ENCODE measurements around the gene CYB561D2. TPM values are rescaled to one million over a fixed set of nuclear protein-coding genes. Genes with fewer than 3 reads are reported as not detected.

CYB561D2 gene
- total RNA-seq, 6 donors from 2014 or later = 13.2 to 35.4 (median 26.8) TPM

DNA sequence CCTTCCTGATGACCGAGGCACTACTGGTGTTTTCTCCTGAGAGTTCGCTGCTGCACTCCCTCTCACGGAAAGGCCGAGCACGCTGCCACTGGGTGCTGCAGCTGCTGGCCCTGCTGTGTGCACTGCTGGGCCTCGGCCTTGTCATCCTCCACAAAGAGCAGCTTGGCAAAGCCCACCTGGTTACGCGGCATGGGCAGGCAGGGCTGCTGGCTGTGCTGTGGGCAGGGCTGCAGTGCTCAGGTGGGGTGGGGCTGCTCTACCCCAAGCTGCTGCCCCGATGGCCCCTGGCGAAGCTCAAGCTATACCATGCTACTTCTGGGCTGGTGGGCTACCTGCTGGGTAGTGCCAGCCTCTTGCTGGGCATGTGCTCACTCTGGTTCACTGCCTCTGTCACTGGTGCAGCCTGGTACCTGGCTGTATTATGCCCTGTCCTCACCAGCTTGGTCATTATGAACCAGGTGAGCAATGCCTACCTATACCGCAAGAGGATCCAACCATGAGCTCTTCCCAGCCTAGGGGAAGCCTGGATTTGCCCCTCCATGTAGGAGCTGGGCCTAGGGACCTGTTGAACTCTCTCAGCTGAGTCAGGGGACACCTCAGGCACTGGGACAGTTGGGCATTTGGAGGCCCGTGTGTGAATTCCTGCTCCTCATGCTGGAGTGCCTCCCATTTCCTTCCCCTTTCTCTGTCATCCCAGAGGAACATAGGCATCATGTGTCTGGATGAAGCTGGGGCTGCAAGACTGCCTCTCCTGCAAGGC lies 2.8 kb downstream of the CYB561D2 start:
- ATAC-seq (ENCODE audit: low FRiP score in 2 of 2) = no peak
- 83% methylated on average over 7 to 12 of the region's 12 CpGs for WGBS, 2 donors
- Histone ChIP-seq H3K4me3 (no peak overlapping the region), H3K36me3 (peaks cover 21 to 49% (median 33%) of the 10 kb centered on the region in 4 donors), H3K4me1 (peaks cover 54 to 79% (median 57%) of the 10 kb centered on the region in 4 donors), H3K27me3 (no peaks in the 10 kb centered on the region), H3K9me3 (no peaks in the 10 kb centered on the region), H3K27ac (peak overlapping the region in 1 of 4 donors; percentile 11)
- TF ChIP-seq EP300 (IDR thresholded peaks at IDR 0.05) (no peak), CTCF (IDR thresholded peaks at IDR 0.05) (no peak), POLR2AphosphoS5 (IDR thresholded peaks at IDR 0.05) (no peak), POLR2A (IDR thresholded peaks at IDR 0.05) (no peak)
- peak in 1 of 2 donors; percentile 63 for DNase-seq

- H3K36me3 ChIP-seq = peaks cover 21 to 44% (median 30%) of the 10 kb centered on the region in 4 donors
- 88 to 89% methylated on average over 5 of the region's 5 CpGs for WGBS, 2 donors
- H3K27ac ChIP-seq = no peak overlapping the region
- ATAC-seq (ENCODE audit: low FRiP score in 2 of 2) (no peak), DNase-seq (no peak)
- no peak overlapping the region for H3K4me3 ChIP-seq
- H3K4me1 ChIP-seq = peaks cover 53 to 80% (median 58%) of the 10 kb centered on the region in 4 donors
- TF ChIP-seq EP300 (IDR thresholded peaks at IDR 0.05) (no peak), CTCF (IDR thresholded peaks at IDR 0.05) (no peak), POLR2A (IDR thresholded peaks at IDR 0.05) (no peak)
- no peaks in the 10 kb centered on the region for H3K9me3 ChIP-seq
- H3K27me3 ChIP-seq = no peaks in the 10 kb centered on the region
Measured at GRCh38 chr3:50354186-50354764, 3.6 kb downstream of the CYB561D2 start.

- no peak overlapping the region for H3K27ac ChIP-seq
- H3K4me3 ChIP-seq = no peak overlapping the region
- peaks cover 21 to 44% (median 30%) of the 10 kb centered on the region in 4 donors for H3K36me3 ChIP-seq
- peaks cover 50 to 78% (median 52%) of the 10 kb centered on the region in 4 donors for H3K4me1 ChIP-seq
- no peak for DNase-seq
- no peaks in the 10 kb centered on the region for H3K9me3 ChIP-seq
- no peak for ATAC-seq (ENCODE audit: low FRiP score in 2 of 2)
- 96 to 100% methylated on average over 1 to 7 of the region's 7 CpGs for WGBS, 2 donors
- TF ChIP-seq POLR2AphosphoS5 (IDR thresholded peaks at IDR 0.05) (no peak), EP300 (IDR thresholded peaks at IDR 0.05) (no peak), POLR2A (IDR thresholded peaks at IDR 0.05) (no peak), CTCF (IDR thresholded peaks at IDR 0.05) (no peak)
- H3K27me3 ChIP-seq = no peaks in the 10 kb centered on the region
Measured at GRCh38 chr3:50354850-50355249, 4.2 kb downstream of the CYB561D2 start.

DNA sequence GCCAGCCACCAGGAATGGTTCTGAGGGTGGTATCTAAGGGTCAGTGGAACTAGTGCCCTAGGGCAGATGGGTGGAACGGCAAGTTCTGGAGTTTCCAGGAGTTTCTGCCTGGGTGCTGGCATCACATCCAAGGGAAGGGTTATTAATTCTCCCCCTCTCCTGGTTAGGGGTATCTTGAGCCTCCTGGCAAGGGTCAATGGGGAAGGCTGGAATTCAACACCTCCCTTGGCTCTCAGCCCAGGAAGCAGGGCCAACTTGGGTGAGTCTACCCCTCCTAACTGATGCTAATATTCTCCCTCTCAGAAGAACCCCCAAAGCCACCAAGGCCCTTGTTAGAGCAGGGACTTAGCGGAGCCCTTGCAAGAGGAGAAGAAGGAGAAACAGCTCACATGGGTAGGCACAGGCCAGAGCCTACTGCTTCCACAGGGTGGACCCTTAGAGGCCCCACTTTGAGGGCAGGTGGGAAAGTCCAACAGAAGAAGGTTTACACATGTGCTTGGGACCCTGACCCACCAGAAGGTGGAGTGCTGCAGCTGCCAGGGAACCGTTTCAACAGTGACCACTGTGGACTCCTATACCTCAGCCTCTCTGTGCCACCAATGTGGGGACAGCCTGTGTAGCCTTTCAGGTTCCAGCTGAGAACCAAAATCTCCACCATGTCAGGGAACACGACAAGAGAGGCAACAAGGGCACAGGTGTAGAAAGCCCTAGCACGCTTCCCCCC lies 5.3 kb downstream of the CYB561D2 start:
- Histone ChIP-seq H3K9me3 (no peaks in the 10 kb centered on the region), H3K27ac (peak overlapping the region in 3 of 4 donors; percentile 22 to 90 (median 32)), H3K27me3 (no peaks in the 10 kb centered on the region), H3K4me3 (peak overlapping the region in 2 of 4 donors; percentile 8 to 70), H3K36me3 (peaks cover 21 to 44% (median 30%) of the 10 kb centered on the region in 4 donors), H3K4me1 (peaks cover 46 to 72% (median 48%) of the 10 kb centered on the region in 4 donors)
- DNase-seq (no peak), ATAC-seq (ENCODE audit: low FRiP score in 2 of 2) (no peak)
- TF ChIP-seq CTCF (IDR thresholded peaks at IDR 0.05) (no peak), EP300 (IDR thresholded peaks at IDR 0.05) (no peak), POLR2AphosphoS5 (IDR thresholded peaks at IDR 0.05) (no peak), POLR2A (IDR thresholded peaks at IDR 0.05) (no peak)
- 68 to 77% methylated on average over 4 to 5 of the region's 5 CpGs for WGBS, 2 donors

Data from upper lobe of left lung (tissue), 6 donors.